GM18907 (cell line): Measurements from ENCODE around the gene CASP8AP2.
"Not testable (repeated sequence)": the region's sequence is repeated elsewhere in the genome, so short reads cannot be mapped to it uniquely, and the experiment has no call there.

Experiments
- ATAC-seq: cut with Tn5 transposase; IDR thresholded peaks from one replicate; pipeline ENCODE4 v1.9.1; 2021; ENCODE audit warnings: mild to moderate bottlenecking, moderate library complexity; ENCODE audit not compliant: unreplicated experiment

CASP8AP2 gene

GRCh38 chr6:89819336-89820130 is 10.1 kb upstream of the CASP8AP2 start, which contains the start of gene MDN1:
Gene MDN1 (minus strand): TSS chr6:89819794. CDS start chr6:89819607, 187 bp downstream.
- peak; percentile 94 for ATAC-seq

- ATAC-seq, result no peak
Measured at GRCh38 chr6:89826029-89826528, 3.6 kb upstream of the CASP8AP2 start.

- not testable (repeated sequence) for ATAC-seq
Measured at GRCh38 chr6:89828475-89828987, 1.1 kb upstream of the CASP8AP2 start.

GRCh38 chr6:89828988-89829471 is 650 bp upstream of the CASP8AP2 start:
- peak; percentile 44 for ATAC-seq

GRCh38 chr6:89830170-89830809 is 610 bp downstream of the CASP8AP2 start:
- no peak for ATAC-seq

GRCh38 chr6:89834884-89835792 is 5.5 kb downstream of the CASP8AP2 start:
- ATAC-seq, result peak; percentile 97

- no peak for ATAC-seq
Measured at GRCh38 chr6:89836639-89837222, 7.1 kb downstream of the CASP8AP2 start.

GRCh38 chr6:89840538-89840937 is 10.9 kb downstream of the CASP8AP2 start:
- ATAC-seq, result no peak

- no peak for ATAC-seq
Measured at GRCh38 chr6:89842228-89842627, 12.5 kb downstream of the CASP8AP2 start.

GRCh38 chr6:89843070-89843469 is 13.4 kb downstream of the CASP8AP2 start:
- ATAC-seq, result no peak

GRCh38 chr6:89847513-89847912 is 17.8 kb downstream of the CASP8AP2 start:
- not testable (repeated sequence) for ATAC-seq

- ATAC-seq, result no peak
Measured at GRCh38 chr6:89853068-89853467, 23.4 kb downstream of the CASP8AP2 start.

GRCh38 chr6:89858041-89858440 is 28.4 kb downstream of the CASP8AP2 start:
- no peak for ATAC-seq

- peak; percentile 54 for ATAC-seq
Measured at GRCh38 chr6:89859744-89860143, 30.1 kb downstream of the CASP8AP2 start.

GRCh38 chr6:89862273-89862672 is 32.6 kb downstream of the CASP8AP2 start:
- peak; percentile 83 for ATAC-seq

- peak; percentile 19 for ATAC-seq
Measured at GRCh38 chr6:89862698-89863097, 33.0 kb downstream of the CASP8AP2 start.

- ATAC-seq, result no peak
Measured at GRCh38 chr6:89866024-89866678, 36.5 kb downstream of the CASP8AP2 start.

GRCh38 chr6:89873721-89874120 is 44.0 kb downstream of the CASP8AP2 start:
- no peak for ATAC-seq

- ATAC-seq, result no peak
Measured at GRCh38 chr6:89874438-89874837, 44.8 kb downstream of the CASP8AP2 start.
